ENCODE data around the gene STN1.

Gene STN1

DNA sequence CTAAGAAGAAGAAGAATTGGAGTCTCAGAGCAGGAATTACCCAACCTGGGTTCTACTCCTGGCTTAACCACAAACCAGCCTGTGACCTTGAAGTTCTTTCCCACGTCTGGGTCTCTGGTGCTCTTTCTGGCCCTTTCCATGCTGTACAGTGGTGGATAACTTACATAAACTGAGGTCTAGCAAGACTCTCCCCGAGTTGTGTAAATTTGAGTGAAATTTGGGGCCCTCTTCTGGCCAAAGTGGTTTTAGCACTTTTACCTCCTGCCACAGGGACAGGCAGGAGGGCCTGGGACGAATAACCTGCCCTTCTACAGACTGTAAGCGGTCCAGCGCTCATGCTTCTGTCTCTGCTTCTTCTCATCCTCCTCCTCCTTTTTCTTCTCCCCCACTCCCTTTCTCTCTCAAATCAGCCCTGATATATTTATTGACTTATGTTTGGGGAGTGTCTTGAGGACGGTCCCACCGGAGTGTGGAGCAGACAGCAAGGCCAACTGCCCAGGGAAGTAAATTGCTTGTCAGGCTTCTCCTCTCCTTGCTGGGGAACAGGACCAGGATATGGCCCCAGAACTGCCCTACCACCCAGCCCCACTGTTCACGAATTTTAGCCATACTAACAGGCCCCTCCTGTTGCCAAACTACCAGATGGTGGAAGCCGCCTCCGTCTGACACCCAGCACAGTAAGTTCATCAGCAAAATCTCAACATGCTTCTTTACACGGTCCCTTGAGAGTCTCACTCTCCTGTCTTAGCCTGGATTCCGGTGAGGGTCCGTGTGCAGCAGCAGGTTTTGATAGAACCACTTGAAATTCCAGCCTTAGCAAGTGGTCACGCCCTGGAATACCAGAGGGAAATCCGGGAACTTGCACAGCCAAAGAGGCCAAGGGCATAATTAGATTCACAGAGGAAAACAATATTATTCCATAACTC is 58.6 kb downstream of the STN1 start:
- TF ChIP-seq, protein P1, sequence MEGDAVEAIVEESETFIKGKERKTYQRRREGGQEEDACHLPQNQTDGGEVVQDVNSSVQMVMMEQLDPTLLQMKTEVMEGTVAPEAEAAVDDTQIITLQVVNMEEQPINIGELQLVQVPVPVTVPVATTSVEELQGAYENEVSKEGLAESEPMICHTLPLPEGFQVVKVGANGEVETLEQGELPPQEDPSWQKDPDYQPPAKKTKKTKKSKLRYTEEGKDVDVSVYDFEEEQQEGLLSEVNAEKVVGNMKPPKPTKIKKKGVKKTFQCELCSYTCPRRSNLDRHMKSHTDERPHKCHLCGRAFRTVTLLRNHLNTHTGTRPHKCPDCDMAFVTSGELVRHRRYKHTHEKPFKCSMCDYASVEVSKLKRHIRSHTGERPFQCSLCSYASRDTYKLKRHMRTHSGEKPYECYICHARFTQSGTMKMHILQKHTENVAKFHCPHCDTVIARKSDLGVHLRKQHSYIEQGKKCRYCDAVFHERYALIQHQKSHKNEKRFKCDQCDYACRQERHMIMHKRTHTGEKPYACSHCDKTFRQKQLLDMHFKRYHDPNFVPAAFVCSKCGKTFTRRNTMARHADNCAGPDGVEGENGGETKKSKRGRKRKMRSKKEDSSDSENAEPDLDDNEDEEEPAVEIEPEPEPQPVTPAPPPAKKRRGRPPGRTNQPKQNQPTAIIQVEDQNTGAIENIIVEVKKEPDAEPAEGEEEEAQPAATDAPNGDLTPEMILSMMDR (conservative IDR thresholded peaks at IDR 0.05; ENCODE audit: low read depth, low read length): peak; percentile 77
- no peak overlapping the region for H3K4me3 ChIP-seq (ENCODE audit: low read depth, low read length)
- DNase-seq (ENCODE audit: low read depth): peak; percentile 81

DNA sequence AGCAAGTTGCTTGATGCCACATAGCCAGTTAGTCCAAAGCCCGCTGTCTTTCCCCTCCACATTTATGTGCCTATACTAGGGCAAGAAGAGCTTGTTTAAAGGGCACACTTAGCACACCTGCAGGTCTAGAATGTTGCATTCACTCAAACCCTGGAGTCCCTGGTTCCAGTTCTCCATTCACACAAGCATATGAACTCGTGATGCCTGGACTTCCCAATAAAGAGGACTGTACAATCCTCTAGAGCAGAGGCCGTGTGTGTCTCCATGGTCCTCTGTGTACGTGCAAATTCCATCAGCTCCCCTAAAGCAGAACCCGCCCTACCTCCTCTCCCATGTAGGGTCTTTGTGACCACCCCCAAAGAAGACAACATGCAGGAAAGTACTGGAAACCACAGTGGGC is 59.6 kb downstream of the STN1 start:
- DNase-seq (ENCODE audit: low read depth): no peak
- TF ChIP-seq, protein P1 (conservative IDR thresholded peaks at IDR 0.05; ENCODE audit: low read depth, low read length): no peak
- no peak overlapping the region for H3K4me3 ChIP-seq (ENCODE audit: low read depth, low read length)

DNA sequence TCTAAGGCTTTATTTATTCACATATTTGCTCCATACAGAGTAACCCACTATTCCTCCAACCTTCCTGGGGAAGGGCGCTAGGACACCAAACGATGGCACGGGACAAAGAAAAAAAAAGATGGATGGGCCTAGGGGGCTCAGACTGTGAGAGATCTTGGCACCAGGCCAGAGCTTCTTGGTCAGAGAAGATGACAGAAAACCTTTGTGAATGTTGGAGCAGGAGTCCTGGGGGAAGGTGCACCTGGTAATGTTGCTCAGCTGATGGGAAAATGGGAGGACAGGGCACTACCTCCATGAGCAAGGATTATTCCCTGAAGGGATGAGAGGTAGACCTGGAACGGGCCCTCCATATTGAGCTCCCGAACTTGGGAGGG is 61.2 kb downstream of the STN1 start:
- H3K4me3 ChIP-seq (ENCODE audit: low read depth, low read length): no peak overlapping the region
- DNase-seq (ENCODE audit: low read depth): no peak
- TF ChIP-seq, protein P1 (conservative IDR thresholded peaks at IDR 0.05; ENCODE audit: low read depth, low read length): no peak

DNA sequence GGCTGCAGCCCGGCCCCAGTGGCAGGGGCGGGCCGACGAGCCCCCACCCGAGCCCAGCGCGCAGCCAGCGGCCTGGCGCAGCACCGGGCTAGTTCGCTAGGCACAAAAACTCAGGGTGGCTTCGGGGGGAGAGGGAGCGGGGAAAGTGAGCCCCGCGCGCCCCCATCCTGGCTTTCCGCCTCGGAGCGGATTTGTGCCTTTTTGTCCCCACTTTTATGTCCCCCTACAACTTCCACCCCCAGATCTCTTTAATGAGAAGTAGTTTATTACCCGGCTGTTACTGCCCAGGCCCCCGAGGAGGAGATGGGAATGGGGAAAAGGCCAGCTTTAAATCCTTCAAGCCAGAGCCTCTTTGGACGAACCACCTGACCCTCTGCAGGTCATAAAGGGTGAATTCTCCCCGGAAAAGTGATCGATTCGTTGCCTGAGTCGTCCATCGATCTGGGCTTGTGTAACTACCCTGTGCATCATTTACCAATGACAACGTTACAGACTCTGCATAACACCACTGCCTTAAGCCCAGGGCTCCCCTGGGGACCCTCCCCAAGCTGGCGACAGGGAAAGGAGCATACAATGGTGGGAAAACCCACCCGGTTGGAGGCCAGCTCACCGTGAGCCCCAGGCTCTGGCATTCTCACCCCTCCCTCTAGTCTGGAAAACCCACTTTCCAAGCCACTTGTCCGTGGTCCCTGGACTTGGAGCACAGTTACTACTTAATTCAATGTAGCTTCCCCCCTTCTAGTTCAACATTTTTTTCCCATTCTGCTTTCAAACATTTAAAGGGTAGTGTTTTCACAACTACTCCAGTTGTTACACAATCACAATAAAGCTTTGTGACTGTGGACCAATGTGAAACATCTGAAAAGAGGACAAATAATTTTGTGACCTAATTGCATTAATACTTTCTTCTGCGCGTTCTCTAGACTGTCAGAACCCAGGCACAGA is 61.9 kb downstream of the STN1 start:
- TF ChIP-seq, protein P1 (conservative IDR thresholded peaks at IDR 0.05; ENCODE audit: low read depth, low read length): no peak
- DNase-seq (ENCODE audit: low read depth): no peak
- peak overlapping the region; percentile 54 for H3K4me3 ChIP-seq (ENCODE audit: low read depth, low read length)

DNA sequence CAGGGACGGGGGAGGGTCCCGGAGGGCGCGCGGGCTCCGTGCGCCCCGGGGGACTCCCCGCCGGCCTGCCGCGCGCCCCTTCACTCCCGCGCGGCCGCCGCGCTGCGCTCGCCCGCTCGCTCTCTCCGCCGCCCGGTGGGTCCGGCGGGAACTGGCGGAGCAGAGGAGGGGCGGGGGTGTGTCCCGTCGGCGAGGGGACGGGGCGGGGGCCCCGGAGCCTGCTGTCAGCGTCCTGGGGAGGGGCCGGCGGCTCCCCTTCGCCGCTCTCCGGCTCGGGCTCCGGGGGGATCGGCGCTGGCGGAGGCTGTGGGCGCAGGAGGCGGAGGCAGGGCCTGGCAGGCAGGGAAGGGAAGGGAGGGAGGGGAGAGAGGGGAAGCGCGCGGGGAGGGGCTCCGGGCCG is 62.6 kb downstream of the STN1 start, which contains the start of gene SH3PXD2A:
SH3PXD2A (minus strand) TSS at position 153 of the 400 bp plus-strand sequence. CDS start 310 bp downstream, outside the sequence.
- TF ChIP-seq, protein P1 (conservative IDR thresholded peaks at IDR 0.05; ENCODE audit: low read depth, low read length): no peak
- H3K4me3 ChIP-seq (ENCODE audit: low read depth, low read length): peak within 1 kb of the TSS; percentile 54
- no peak for DNase-seq (ENCODE audit: low read depth)

DNA sequence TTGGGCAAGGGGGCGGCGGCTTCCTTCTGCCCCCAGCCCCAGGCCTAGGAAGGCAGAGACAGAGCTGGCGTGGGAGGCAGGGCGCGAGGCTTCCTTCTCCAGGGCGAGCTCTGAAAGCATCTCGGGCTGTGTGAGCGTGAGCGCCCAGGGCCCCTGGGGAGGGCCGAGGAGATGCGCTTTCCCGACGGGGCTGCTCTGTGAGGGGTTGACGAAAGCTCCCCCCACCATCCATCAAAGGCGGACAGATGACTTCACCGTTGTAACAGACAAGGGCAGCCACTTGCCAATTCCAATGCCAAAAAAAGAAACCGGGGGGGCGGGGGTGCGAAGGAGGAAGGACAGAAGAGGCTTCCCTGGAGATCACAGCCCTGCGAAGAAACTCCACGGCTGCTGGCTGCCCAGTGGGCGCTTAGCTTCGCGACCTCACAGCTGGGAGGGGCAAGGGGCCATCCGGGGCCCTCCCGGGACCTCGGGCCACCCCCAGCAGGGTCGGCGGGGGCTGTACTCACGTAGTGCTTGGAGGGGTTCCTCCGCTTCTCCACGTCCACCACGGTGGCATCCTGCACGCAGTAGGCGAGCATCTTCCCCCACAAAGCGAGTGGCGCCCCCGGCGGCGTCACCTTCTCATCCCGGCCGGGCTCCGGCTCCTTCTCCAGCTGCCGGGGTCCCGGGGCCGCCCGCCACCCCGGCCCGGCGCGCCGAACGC is 63.1 kb downstream of the STN1 start:
- DNase-seq (ENCODE audit: low read depth): no peak
- TF ChIP-seq, protein P1 (conservative IDR thresholded peaks at IDR 0.05; ENCODE audit: low read depth, low read length): peak; percentile 22
- H3K4me3 ChIP-seq (ENCODE audit: low read depth, low read length): peak overlapping the region; percentile 54
